Daoy (cell line): ENCODE results near the gene PLPP7. TPM values are rescaled to one million over a fixed set of nuclear protein-coding genes. Genes with fewer than 3 reads are reported as not detected.
"Not testable (repeated sequence)": the region's sequence is repeated elsewhere in the genome, so short reads cannot be mapped to it uniquely, and the experiment has no call there.

Experiments used
- DNase-seq: peaks from one replicate; pipeline ENCODE4 v3.0.0-alpha.2; 2015; ENCODE audit warnings: low read depth
- total RNA-seq: library from RNA; depleted of rRNA; stranded (reverse); fragments of >200 nt; shearing (Covaris generic); gene quantifications from 2 replicates; pipeline ENCODE4 v1.2.3, GENCODE V29; 2014

Gene PLPP7
- total RNA-seq, 1 experiment from 2014 or later: 7.1 TPM

DNA sequence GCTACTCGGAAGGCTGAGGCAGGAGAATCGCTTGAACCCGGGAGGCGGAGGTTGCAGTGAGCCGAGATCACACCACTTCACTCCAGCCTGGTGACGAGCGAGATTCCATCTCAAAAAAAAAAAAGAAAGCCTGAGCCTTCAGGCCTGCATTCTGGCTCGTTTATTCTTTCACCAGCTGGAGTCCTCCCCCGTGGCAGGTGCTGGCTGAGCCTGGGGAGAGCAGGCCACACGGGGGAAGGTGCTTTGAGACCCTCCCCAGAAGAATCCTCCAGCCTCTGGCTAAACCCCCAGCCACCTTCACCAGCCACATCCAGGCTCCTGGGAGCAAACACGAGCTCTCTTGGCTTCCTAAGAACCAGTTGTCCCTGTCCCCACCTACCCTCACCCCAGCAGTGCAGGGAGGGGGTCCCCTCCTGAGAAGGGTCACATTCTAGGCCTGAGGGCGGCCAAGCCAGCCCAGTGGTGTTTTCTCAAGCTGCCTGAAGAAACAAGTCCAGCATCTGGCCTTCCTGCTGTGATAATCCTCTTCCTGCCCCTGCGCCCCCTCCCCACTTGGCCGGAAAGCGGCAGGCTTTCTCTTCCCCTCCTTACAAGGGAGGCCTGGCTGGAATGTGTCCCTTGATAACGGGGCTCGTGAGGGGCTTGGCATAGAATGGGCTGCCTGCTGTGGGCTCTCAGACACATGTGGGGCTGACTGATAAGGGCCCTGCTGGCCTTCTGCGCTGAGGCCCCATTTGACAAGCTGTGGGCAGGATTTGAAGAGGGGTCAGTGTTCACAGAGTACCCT lies 41.5 kb downstream of the PLPP7 start:
- no peak for DNase-seq

DNA sequence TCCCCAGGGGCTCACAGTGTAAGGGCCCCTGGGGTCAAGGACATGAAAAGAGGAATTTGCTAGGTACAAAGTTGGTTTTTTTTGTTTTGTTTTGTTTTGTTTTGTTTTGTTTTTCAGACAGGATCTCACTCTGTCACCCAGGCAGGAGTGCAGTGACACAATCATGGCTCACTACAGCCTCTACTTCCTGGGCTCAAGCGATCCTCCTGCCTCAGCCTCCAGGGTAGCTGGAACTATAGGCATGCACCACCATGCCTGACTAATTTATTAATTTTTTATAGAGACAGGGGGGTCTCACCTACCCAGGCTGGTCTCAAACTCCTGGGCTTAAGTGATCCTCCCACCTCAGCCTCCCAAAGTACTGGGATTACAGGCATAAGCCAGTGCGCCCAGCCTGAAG lies 42.5 kb downstream of the PLPP7 start:
- not testable (repeated sequence) for DNase-seq

DNA sequence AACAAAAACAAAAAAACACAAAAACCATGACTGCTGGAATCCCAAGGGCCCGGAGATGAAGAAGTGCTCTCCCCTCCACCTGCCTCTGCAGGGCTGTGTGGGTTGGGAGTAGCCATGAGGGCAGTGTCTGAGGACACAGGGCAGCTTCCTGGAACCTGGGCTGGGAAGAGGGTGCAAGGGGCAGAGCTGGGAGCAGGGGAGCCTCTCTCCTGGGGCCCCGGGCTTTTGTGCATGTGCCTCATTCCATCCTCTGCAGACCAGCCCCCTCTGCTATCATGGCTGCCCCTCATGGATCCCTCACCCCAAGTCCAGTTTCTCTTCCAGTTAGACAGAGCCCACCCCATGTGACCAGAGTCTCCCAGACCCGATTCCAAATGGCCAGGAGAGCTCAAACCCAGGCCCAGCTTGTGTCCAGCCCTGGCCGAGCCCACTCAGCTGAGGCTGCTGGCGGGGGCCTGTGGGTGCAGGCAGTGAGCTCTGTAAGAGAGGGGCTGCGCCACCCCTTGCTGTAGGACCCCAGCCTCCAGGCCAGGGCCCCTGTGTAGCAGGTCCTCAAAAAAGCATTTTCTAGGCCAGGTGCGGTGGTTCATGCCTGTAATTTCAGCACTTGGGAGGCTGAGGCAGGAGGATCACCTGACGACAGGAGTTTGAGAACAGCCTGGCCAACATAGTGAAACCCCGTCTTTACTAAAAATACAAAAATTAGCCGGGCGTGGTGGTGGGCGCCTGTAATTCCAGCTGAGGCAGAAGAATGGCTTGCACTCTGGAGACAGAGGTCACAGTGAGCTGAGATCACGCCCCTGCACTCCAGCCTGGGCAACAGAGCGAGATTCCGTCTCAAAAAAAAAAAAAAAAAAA lies 44.5 kb downstream of the PLPP7 start:
- no peak for DNase-seq

DNA sequence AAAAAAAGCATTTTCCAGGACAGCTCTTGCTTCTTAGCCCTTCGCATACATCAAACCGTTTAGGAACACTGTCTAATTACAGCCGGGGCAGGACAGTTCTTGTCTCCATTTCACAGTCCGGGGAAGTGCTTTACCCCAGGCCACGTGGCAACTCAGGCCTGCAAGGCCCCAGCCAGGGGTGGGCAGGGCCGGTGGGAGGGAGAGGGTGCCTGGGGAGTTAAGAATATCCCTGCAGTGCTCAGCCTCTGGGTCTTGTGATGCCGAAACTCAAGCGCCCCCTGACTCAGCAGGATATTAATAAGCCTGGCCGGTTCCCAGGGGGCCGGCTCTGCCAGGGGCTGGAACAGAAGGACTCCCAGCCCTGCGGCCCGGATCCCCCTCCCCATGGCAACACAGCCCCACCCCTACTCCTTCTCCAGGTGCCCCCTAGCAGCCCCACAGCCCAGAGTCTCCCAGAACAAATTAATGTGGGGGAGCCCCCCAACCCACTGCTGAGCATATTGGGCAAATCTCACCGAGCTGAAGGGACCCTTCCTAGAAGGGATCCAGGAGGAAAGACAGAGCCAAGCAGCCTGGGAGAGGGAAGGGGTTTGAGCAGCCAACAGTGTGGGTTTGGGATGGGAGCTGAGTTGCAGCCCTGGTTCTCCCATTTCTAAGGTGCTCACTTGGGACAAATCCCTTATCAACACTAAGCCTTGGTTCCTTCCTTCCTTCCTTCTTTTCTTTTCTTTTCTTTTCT lies 45.3 kb downstream of the PLPP7 start:
- no peak for DNase-seq

GRCh38 chr9:131335368-131335755 lies 45.8 kb downstream of the PLPP7 start:
- DNase-seq: no peak

DNA sequence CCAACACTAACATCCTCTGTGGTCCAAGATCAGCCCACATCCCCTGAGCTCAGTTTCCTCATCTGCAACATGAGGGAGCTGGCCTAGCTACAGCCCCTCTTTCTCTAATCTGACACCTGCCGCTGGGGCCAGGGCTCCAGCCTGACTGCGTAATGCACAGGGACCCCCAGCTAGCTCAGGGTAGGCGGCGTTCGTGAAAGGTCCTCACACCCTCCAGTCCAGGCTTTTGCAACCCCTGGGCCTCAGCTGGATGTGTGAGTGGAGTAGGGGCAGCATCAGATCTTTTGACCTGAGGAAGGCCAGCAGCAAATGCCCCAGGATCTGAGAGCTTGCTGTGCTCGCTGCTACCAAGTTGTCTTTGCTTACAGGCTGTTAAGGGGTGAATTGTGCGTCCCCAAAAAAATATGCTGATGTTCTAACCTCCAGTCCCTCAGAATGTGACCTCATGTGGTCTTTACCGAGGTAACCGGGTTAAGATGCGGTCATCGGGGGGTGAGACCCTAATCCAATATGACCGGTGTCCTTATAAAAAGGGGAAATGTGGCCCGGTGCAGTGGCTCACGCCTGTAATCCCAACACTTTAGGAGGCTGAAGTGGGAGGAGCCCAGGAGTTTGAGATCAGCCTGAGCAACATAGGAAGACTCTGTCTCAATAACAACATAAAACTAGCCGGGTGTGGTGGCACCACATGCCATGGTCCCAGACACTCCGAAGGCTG lies 47.8 kb downstream of the PLPP7 start:
- DNase-seq: no peak

GRCh38 chr9:131339212-131339611 lies 49.7 kb downstream of the PLPP7 start:
- not testable (repeated sequence) for DNase-seq

- not testable (repeated sequence) for DNase-seq
Measured at GRCh38 chr9:131344931-131345535, 55.5 kb downstream of the PLPP7 start.

- DNase-seq: no peak
Measured at GRCh38 chr9:131346559-131346958, 57.0 kb downstream of the PLPP7 start.

DNA sequence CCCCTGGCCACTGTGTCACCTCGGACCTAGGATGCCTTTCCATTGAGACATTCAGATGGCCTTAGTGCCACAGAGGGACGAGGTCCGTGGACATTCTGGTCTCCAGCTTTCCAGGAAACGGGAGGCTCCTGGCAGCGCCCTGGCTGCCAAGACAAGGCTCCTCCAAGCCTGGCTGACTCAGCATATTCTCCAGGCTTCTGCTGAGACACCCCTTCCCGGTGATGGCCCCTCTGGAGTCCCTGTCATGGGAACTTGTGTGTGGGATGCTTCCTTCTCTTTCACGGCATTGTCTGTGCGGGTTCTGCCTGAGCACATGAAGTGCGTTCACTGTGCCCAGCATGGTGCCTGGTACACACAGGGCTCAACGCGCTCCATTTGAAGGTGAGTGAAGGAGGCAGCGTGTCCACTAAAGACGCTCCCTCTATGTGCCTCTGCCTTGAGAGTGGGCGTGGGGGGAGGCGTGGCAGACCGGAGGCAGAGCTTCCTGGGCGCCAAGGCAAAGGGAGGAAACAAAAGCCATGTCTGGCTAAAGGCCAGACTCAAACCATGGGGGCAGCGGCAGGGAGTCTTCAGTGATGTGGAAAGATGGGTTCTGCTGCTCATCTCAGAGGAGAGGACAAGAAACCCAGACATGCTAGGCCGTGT lies 58.0 kb downstream of the PLPP7 start:
- DNase-seq: no peak

DNA sequence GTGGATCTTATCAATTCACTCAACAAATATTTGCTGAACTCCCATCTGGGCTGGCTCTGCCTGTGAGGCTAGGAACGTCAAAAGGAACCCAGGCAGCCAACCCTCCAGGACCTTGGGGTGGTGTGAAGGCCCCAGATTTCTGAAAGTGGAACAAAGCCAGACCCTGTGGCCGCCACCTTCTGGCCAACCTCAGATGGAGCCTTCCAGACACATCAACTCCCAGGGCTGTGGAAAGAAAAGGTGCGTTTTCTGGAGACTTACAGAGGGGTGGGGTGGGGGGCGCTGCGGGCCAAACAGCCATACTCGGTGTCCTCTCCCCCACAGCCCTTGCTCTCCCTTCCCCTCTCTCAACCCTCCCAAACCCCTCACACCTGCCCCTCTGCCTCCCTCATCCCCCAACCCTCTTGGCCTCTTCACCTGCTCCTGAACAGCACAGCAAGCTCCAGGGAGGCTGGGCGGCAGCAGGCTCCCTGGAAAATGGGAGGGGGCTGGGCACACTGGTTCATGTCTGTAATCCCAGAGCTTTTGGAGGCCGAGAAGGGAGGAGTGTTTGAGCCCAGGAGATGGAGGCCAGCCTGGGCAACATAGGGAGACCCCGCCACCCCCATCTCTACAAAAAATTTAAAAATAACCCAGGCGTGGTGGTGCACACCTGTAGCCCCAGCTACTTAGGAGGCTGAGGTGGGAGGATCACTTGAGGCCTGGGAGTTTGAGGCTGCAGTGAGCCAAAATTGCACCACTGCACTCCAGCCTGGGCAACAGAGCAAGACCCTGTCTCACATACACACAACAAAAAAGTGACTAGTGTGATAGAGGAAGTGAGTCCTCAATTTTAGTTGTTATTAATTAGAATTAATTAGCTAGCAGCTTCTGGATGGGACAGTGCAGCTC lies 59.4 kb downstream of the PLPP7 start:
- no peak for DNase-seq

GRCh38 chr9:131349522-131349880 lies 60.0 kb downstream of the PLPP7 start:
- no peak for DNase-seq

GRCh38 chr9:131349881-131350563 lies 60.5 kb downstream of the PLPP7 start:
- peak; percentile 91 for DNase-seq

DNA sequence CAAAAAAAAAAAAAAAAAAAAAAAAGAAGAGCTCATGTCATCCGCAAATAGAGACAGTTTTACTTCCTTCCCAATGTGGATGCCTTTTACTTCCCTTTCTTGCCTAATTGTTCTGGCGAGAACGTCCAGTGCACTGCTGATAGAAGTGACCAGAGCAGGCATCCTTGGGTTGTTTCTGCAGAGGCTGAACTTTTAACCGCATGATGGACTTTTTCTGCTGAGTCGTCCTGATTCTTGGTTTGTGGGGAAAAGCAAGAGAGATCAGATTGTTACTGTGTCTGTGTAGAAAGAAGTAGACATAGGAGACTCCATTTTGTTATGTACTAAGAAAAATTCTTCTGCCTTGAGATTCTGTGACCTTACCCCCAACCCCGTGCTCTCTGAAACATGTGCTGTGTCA lies 67.0 kb downstream of the PLPP7 start:
- DNase-seq: not testable (repeated sequence)

- no peak for DNase-seq
Measured at GRCh38 chr9:131358556-131358955, 69.0 kb downstream of the PLPP7 start.
